A673 (cell line): ENCODE results near the gene TENM3.

Source experiments
- EZH2 ChIP-seq: fragments of 200-600 bp; sonication (generic); IDR thresholded peaks from 2 replicates; pipeline ENCODE4 v1.6.1; 2017; ENCODE audit warnings: borderline replicate concordance, low read depth, mild to moderate bottlenecking, mixed read lengths, antibody characterized with exemption, low read length; ENCODE audit not compliant: poor library complexity, severe bottlenecking
- TF ChIP-seq, protein P1 (sequence below): fragments of 300-800, 200-600 bp; sonication (generic); conservative IDR thresholded peaks from 2 replicates; pipeline ENCODE4 v1.5.1; 2017; ENCODE audit warnings: low read depth, mild to moderate bottlenecking, antibody characterized with exemption, low read length, moderate library complexity, mixed read lengths

DNA sequence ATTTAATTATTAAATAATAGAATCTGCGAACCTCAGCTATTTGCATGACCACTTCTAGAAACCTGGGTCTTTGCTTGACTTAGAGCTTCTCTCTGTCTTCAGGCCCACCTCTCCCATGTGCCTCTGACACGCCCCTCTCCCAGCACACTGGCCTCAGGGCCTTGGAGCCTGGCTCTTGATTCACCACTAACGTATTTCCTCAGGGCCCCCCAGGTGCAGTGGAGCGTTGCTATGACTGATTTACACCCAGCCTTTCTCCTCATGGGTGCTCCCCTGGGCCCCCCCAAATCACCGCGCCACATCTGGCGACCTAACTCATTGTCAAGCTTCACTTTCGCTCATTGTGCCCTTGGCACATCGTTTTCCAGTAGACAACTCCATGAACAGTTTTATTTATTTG, 37.9 kb upstream of the TENM3 start:
- TF ChIP-seq, protein P1, sequence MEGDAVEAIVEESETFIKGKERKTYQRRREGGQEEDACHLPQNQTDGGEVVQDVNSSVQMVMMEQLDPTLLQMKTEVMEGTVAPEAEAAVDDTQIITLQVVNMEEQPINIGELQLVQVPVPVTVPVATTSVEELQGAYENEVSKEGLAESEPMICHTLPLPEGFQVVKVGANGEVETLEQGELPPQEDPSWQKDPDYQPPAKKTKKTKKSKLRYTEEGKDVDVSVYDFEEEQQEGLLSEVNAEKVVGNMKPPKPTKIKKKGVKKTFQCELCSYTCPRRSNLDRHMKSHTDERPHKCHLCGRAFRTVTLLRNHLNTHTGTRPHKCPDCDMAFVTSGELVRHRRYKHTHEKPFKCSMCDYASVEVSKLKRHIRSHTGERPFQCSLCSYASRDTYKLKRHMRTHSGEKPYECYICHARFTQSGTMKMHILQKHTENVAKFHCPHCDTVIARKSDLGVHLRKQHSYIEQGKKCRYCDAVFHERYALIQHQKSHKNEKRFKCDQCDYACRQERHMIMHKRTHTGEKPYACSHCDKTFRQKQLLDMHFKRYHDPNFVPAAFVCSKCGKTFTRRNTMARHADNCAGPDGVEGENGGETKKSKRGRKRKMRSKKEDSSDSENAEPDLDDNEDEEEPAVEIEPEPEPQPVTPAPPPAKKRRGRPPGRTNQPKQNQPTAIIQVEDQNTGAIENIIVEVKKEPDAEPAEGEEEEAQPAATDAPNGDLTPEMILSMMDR = no peak
- TF ChIP-seq EZH2 = no peak
